Testis (tissue), 3 donors: Measurements from ENCODE around the gene DSTN. TPM values are rescaled to one million over a fixed set of nuclear protein-coding genes. Genes with fewer than 3 reads are reported as not detected.
"Not testable (repeated sequence)": the region's sequence is repeated elsewhere in the genome, so short reads cannot be mapped to it uniquely, and the experiment has no call there.

Experiments used
- DNase-seq: peaks from one replicate; pipeline ENCODE4 v3.0.0-alpha.2; 2019
- H3K27ac ChIP-seq, 2 donors: fragments of 200-600 bp; sonication (generic); one replicate each; pipeline ENCODE4 v1.5.1; 2019
- H3K27me3 ChIP-seq: fragments of 200-600 bp; sonication (generic); one replicate; pipeline ENCODE4 v1.5.1; 2019
- H3K36me3 ChIP-seq: fragments of 200-600 bp; sonication (generic); one replicate; pipeline ENCODE4 v1.5.1; 2017; ENCODE audit warnings: low read depth; ENCODE audit errors: missing control alignments
- H3K4me1 ChIP-seq: fragments of 200-600 bp; sonication (generic); one replicate; pipeline ENCODE4 v1.5.1; 2019
- H3K4me3 ChIP-seq, 2 donors: fragments of 200-600 bp; sonication (generic); one replicate each; pipeline ENCODE4 v1.5.1; 2017 to 2019
- H3K9me3 ChIP-seq: fragments of 200-600 bp; sonication (generic); one replicate; pipeline ENCODE4 v1.5.1; 2017
- POLR2A ChIP-seq: fragments of 450-650 bp; IDR thresholded peaks from one replicate; pipeline ENCODE4 v1.6.1; 2017; ENCODE audit warnings: antibody characterized with exemption, mild to moderate bottlenecking, moderate library complexity
- WGBS, 2 donors: methylation state at CpG; one replicate each; pipeline ENCODE4 v1.1.5; 2018; 5-methylcytosine and 5-hydroxymethylcytosine counted together
- intact Hi-C: fragments of 100-400 bp; cut with DNase I; formaldehyde crosslinking; loops from one replicate; pipeline ENCODE4 v1.15.1; 2023; ENCODE audit warnings: low total_unique reads
- polyA plus RNA-seq: library from polyadenylated mRNA; stranded (reverse); fragments of 350-450 nt; fragmentation: Illumina TruSeq; extraction: RNeasy Lipid Tissue Mini Kit (QIAGEN cat#74804); gene quantifications from one replicate; pipeline ENCODE4 v1.2.3, GENCODE V29; 2014; ENCODE audit warnings: low read depth, low replicate concordance; ENCODE audit not compliant: insufficient read depth
- total RNA-seq, 2 donors: library from RNA; depleted of rRNA; stranded (reverse); fragments of >200 nt; gene quantifications; one replicate each; pipeline ENCODE4 v1.2.3, GENCODE V29; 2016
- TF ChIP-seq, protein P1 (sequence below), 3 experiments: fragments of 450-650 bp in 2 of 3; fragments of 200-600 bp in 1 of 3; sonication (generic) in 1 of 3; IDR thresholded peaks; one replicate each; pipeline ENCODE4 v1.5.1; 2016 to 2019; ENCODE audit warnings: antibody characterized with exemption in 3 of 3, mild to moderate bottlenecking in 2 of 3, moderate library complexity in 1 of 3

Gene DSTN
- total and polyA plus RNA-seq, 3 donors from 2014 or later: 121 to 301 (median 148) TPM

DNA sequence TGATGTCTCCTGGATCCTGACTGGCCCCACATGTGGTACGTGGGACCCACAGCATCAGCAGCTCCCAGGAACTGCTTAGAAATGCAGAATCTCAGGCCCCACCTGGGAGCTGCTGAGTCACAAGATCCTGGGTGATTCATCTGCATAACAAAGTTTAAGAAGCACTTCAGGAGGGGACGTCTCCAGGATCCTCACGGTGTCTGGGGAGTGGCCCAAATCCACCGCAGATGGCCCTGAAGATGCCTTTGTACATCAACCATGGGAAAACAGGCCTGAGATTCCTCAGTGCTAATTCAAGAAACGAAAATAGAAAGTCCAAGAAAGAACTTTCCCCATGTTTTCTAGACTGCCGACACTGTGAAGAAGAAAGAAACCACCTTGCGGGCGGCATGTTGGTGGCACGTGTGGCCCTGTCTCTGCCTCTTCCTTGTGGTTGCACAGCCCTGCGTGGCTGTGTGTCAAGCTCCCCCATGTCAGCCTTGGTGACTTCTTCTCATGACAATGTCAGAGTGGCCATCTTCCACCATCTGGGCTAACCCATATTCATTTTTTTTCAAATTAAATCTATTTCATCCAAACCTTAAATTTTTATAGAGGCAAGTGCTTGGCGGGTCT is 86.1 kb downstream of the DSTN start:
- intact Hi-C loops: no loop called here
- H3K36me3 ChIP-seq: no peaks in the 10 kb centered on the region
- TF ChIP-seq POLR2A: no peak
- TF ChIP-seq, protein P1, sequence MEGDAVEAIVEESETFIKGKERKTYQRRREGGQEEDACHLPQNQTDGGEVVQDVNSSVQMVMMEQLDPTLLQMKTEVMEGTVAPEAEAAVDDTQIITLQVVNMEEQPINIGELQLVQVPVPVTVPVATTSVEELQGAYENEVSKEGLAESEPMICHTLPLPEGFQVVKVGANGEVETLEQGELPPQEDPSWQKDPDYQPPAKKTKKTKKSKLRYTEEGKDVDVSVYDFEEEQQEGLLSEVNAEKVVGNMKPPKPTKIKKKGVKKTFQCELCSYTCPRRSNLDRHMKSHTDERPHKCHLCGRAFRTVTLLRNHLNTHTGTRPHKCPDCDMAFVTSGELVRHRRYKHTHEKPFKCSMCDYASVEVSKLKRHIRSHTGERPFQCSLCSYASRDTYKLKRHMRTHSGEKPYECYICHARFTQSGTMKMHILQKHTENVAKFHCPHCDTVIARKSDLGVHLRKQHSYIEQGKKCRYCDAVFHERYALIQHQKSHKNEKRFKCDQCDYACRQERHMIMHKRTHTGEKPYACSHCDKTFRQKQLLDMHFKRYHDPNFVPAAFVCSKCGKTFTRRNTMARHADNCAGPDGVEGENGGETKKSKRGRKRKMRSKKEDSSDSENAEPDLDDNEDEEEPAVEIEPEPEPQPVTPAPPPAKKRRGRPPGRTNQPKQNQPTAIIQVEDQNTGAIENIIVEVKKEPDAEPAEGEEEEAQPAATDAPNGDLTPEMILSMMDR (IDR thresholded peaks at IDR 0.05): no peak
- peaks cover 5% of the 10 kb centered on the region for H3K4me1 ChIP-seq
- no peak overlapping the region for H3K27ac ChIP-seq
- WGBS, 2 donors: 88 to 92% methylated on average over 11 of the region's 11 CpGs
- H3K27me3 ChIP-seq: no peaks in the 10 kb centered on the region
- H3K9me3 ChIP-seq: no peaks in the 10 kb centered on the region
- no peak for DNase-seq
- no peak overlapping the region for H3K4me3 ChIP-seq

DNA sequence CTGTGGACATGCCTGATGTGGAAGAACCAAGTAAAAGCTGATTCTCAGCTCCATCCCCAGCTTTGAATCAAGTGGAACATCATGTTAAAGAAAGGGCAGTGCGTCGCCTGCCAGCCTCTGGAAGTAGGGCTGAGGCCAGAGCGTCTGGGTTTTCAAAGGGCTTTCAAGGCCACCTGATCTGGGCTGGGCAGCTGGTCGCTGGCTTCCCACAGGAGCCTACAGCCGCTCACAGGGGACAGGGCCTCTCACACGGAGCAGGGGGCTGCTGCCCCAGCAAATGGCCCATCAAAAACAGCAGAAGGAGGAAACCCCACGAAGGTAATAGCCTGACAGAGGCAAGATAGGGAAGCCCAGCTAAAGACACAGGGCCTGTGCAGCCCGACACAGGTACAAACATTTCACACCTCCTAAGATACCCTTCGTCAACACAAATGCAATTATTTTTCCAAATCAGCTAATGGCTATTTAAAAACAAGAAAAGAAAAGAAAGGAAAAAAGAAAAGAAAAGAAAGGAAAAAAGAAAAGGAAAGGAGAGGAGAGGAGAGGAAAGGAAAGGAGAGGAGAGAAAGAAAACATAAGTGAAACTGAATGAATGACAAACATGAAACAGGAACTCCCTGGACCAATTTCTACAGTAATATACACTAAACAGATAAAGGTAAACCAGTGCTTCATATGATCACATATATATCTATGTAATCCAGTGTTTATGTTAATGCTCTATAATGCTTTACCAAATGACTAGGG is 87.4 kb downstream of the DSTN start:
- no peaks in the 10 kb centered on the region for H3K4me1 ChIP-seq

GRCh38 chr20:17657898-17658647 is 88.2 kb downstream of the DSTN start:
- intact Hi-C loops: no loop called here
- DNase-seq: no peak
- no peak overlapping the region for H3K27ac ChIP-seq
- no peaks in the 10 kb centered on the region for H3K36me3 ChIP-seq
- H3K9me3 ChIP-seq: no peaks in the 10 kb centered on the region
- H3K4me3 ChIP-seq: no peak overlapping the region
- WGBS, 2 donors: 91 to 96% methylated on average over 8 to 9 of the region's 9 CpGs
- no peaks in the 10 kb centered on the region for H3K4me1 ChIP-seq
- TF ChIP-seq POLR2A: no peak
- TF ChIP-seq, protein P1 (IDR thresholded peaks at IDR 0.05): no peak
- no peaks in the 10 kb centered on the region for H3K27me3 ChIP-seq

More for the DNA sequence above, 87.4 kb downstream of the DSTN start:
- Histone ChIP-seq H3K9me3 (no peaks in the 10 kb centered on the region), H3K36me3 (no peaks in the 10 kb centered on the region), H3K27me3 (no peaks in the 10 kb centered on the region), H3K4me3 (no peak overlapping the region), H3K27ac (no peak overlapping the region)
- peak; percentile 51 for DNase-seq
- 59 to 62% methylated on average over 9 of the region's 9 CpGs for WGBS, 2 donors
- intact Hi-C loops: no loop called here
- TF ChIP-seq POLR2A: no peak
- TF ChIP-seq, protein P1 (IDR thresholded peaks at IDR 0.05): no peak

- H3K27ac ChIP-seq: no peak overlapping the region
- intact Hi-C loops: no loop called here
- no peaks in the 10 kb centered on the region for H3K36me3 ChIP-seq
- no peak overlapping the region for H3K4me3 ChIP-seq
- TF ChIP-seq, protein P1 (IDR thresholded peaks at IDR 0.05): no peak
- TF ChIP-seq POLR2A: no peak
- no peaks in the 10 kb centered on the region for H3K9me3 ChIP-seq
- H3K4me1 ChIP-seq: no peaks in the 10 kb centered on the region
- 93 to 94% methylated on average over 2 of the region's 2 CpGs for WGBS, 2 donors
- no peaks in the 10 kb centered on the region for H3K27me3 ChIP-seq
- DNase-seq: no peak
Measured at GRCh38 chr20:17658648-17658993, 88.7 kb downstream of the DSTN start.

- WGBS, 2 donors: 93% methylated on average over 7 of the region's 7 CpGs
- H3K27ac ChIP-seq, H3K4me3 ChIP-seq, H3K9me3 ChIP-seq, H3K36me3 ChIP-seq, H3K27me3 ChIP-seq, H3K4me1 ChIP-seq, intact Hi-C loops, DNase-seq: not testable (repeated sequence)
Measured at GRCh38 chr20:17659344-17659743, 89.5 kb downstream of the DSTN start.
